Panc1 (cell line): ENCODE measurements around the gene MSANTD1. TPM values are rescaled to one million over a fixed set of nuclear protein-coding genes. Genes with fewer than 3 reads are reported as not detected.

Source experiments
- ATAC-seq: fragments of 200-7000 bp; cut with Tn5 transposase; 2 replicates; pipeline ENCODE4 v1.9.1; 2020; ENCODE audit warnings: mild to moderate bottlenecking, moderate library complexity
- BruUV-seq: library from RNA; stranded (reverse); fragments of 400-500 nt; replicated peaks from 2 replicates; lab custom pipeline; 2021; lab: Mats Ljungman, UMichigan
- CTCF ChIA-PET: fragments of 300-600 bp; sonication (Branson Sonifier 250); formaldehyde crosslinking; loops from one replicate; lab custom pipeline; 2022; ENCODE audit warnings: antibody characterized with exemption; lab: Charles Lee
- POLR2A ChIA-PET: fragments of 300-600 bp; sonication (Branson Sonifier 250); formaldehyde crosslinking; loops from one replicate; lab custom pipeline; 2022; ENCODE audit warnings: antibody characterized with exemption; lab: Charles Lee
- DNase-seq: peaks from one replicate; pipeline ENCODE4 v3.0.0-alpha.2; 2010; ENCODE audit warnings: low read depth, low spot score
- H3K27ac ChIP-seq: 2 replicates; pipeline ENCODE4 v1.5.1; 2011; ENCODE audit warnings: mild to moderate bottlenecking, low read length, inconsistent platforms
- H3K27me3 ChIP-seq: fragments of 200-500 bp; sonication (Bioruptor generic); 2 replicates; pipeline ENCODE4 v1.6.0; 2014; ENCODE audit warnings: low read length, inconsistent platforms; ENCODE audit not compliant: control insufficient read depth, insufficient read depth
- H3K36me3 ChIP-seq: fragments of 200-500 bp; sonication (Bioruptor generic); 2 replicates; pipeline ENCODE4 v1.5.1; 2014; ENCODE audit warnings: inconsistent platforms, mild to moderate bottlenecking, low read length, moderate library complexity; ENCODE audit not compliant: control insufficient read depth, insufficient read depth
- H3K4me1 ChIP-seq: 2 replicates; pipeline ENCODE4 v1.5.1; 2011; ENCODE audit warnings: inconsistent platforms, mild to moderate bottlenecking, low read length, moderate library complexity; ENCODE audit not compliant: control insufficient read depth, insufficient read depth
- H3K4me3 ChIP-seq, 2 experiments: 2 replicates each; pipeline ENCODE4 v1.5.1; 2011 to 2012; ENCODE audit warnings: low read depth in 2 of 2, low read length in 2 of 2, mild to moderate bottlenecking in 2 of 2, inconsistent platforms in 1 of 2, moderate library complexity in 1 of 2
- H3K9me3 ChIP-seq: fragments of 200-500 bp; sonication (Bioruptor generic); 2 replicates; pipeline ENCODE4 v1.5.1; 2014; ENCODE audit warnings: low read depth, mild to moderate bottlenecking, inconsistent platforms, low read length, moderate library complexity; ENCODE audit not compliant: control insufficient read depth, insufficient read depth
- CTCF ChIP-seq: fragments of 450-650 bp; IDR thresholded peaks from 2 replicates; pipeline ENCODE4 v1.5.1; 2017; ENCODE audit warnings: mild to moderate bottlenecking
- POLR2AphosphoS5 ChIP-seq: IDR thresholded peaks from 2 replicates; pipeline ENCODE4 v1.6.1; 2012; ENCODE audit warnings: mild to moderate bottlenecking, low read depth, low read length, moderate library complexity
- SIN3A ChIP-seq: IDR thresholded peaks from 2 replicates; pipeline ENCODE4 v1.6.1; 2012; ENCODE audit warnings: low read depth, mild to moderate bottlenecking, low read length, moderate library complexity, borderline replicate concordance; ENCODE audit not compliant: insufficient read depth
- TCF7L2 ChIP-seq: IDR thresholded peaks from 2 replicates; pipeline ENCODE4 v1.6.1; 2011; ENCODE audit warnings: mild to moderate bottlenecking, low read depth, low read length, inconsistent platforms
- in situ Hi-C: cut with HindIII; loops from 2 replicates; pipeline ENCODE4 v1.10.0; 2016; ENCODE audit warnings: low sequenced_read_pairs, low pct_unique_long_range_greater_than_20kb
- intact Hi-C: fragments of 100-400 bp; cut with micrococcal nuclease; formaldehyde crosslinking; loops from one replicate; pipeline ENCODE4 v1.10.0; 2022; ENCODE audit not compliant: unreplicated experiment
- total RNA-seq: library from RNA; stranded (reverse); gene quantifications from one replicate; pipeline ENCODE4 v1.2.1, GENCODE V29; 2021; ENCODE audit not compliant: unreplicated experiment
- TF ChIP-seq, protein P1 (sequence below), 2 experiments: IDR thresholded peaks; 2 replicates each; pipeline ENCODE4 v1.6.1; 2011 to 2012; ENCODE audit warnings: low read depth in 2 of 2, control low read depth in 1 of 2, low read length in 1 of 2, mild to moderate bottlenecking in 1 of 2, moderate library complexity in 1 of 2; ENCODE audit not compliant: insufficient read depth in 1 of 2

Gene MSANTD1
- total RNA-seq, 1 experiment from 2014 or later = 0.57 TPM

- TF ChIP-seq POLR2AphosphoS5 = no peak
- no peak for TF ChIP-seq CTCF
- no peak for TF ChIP-seq SIN3A
These were observed 39.2 kb upstream of the MSANTD1 start for GRCh38 chr4:3209551-3210325.

GRCh38 chr4:3210467-3210866, 38.5 kb upstream of the MSANTD1 start:
- H3K9me3 ChIP-seq = no peaks in the 10 kb centered on the region
- in situ Hi-C loops = no loop called here
- ChIA-PET CTCF (no interaction called here), POLR2A (no interaction called here)
- no peaks in the 10 kb centered on the region for H3K27me3 ChIP-seq
- no peaks in the 10 kb centered on the region; the same call in 1 of the 2 replicates for H3K36me3 ChIP-seq
- H3K4me1 ChIP-seq = no peaks in the 10 kb centered on the region
- DNase-seq (no peak), ATAC-seq (no peak)
- BruUV-seq = no TSS peak
- H3K4me3 ChIP-seq = no peak overlapping the region
- intact Hi-C loops = no loop called here
- no peak overlapping the region for H3K27ac ChIP-seq
- TF ChIP-seq CTCF (no peak), TCF7L2 (no peak), POLR2AphosphoS5 (no peak), SIN3A (no peak)
- TF ChIP-seq, protein P1, sequence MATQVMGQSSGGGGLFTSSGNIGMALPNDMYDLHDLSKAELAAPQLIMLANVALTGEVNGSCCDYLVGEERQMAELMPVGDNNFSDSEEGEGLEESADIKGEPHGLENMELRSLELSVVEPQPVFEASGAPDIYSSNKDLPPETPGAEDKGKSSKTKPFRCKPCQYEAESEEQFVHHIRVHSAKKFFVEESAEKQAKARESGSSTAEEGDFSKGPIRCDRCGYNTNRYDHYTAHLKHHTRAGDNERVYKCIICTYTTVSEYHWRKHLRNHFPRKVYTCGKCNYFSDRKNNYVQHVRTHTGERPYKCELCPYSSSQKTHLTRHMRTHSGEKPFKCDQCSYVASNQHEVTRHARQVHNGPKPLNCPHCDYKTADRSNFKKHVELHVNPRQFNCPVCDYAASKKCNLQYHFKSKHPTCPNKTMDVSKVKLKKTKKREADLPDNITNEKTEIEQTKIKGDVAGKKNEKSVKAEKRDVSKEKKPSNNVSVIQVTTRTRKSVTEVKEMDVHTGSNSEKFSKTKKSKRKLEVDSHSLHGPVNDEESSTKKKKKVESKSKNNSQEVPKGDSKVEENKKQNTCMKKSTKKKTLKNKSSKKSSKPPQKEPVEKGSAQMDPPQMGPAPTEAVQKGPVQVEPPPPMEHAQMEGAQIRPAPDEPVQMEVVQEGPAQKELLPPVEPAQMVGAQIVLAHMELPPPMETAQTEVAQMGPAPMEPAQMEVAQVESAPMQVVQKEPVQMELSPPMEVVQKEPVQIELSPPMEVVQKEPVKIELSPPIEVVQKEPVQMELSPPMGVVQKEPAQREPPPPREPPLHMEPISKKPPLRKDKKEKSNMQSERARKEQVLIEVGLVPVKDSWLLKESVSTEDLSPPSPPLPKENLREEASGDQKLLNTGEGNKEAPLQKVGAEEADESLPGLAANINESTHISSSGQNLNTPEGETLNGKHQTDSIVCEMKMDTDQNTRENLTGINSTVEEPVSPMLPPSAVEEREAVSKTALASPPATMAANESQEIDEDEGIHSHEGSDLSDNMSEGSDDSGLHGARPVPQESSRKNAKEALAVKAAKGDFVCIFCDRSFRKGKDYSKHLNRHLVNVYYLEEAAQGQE (IDR thresholded peaks at IDR 0.05; ENCODE audit: insufficient read depth in 1 of 2, low read depth in 2 of 2, low read length in 1 of 2) = no peak

More at GRCh38 chr4:3209551-3210325, 39.2 kb upstream of the MSANTD1 start:
- CTCF ChIA-PET = no interaction called here
- in situ Hi-C loops = no loop called here
- H3K27me3 ChIP-seq = no peaks in the 10 kb centered on the region
- BruUV-seq = no TSS peak
- no peaks in the 10 kb centered on the region; the same call in 1 of the 2 replicates for H3K36me3 ChIP-seq
- ATAC-seq = no peak
- H3K9me3 ChIP-seq = no peaks in the 10 kb centered on the region
- no peak for DNase-seq
- H3K4me3 ChIP-seq = no peak overlapping the region
- POLR2A ChIA-PET = no interaction called here
- no peaks in the 10 kb centered on the region for H3K4me1 ChIP-seq
- no peak overlapping the region for H3K27ac ChIP-seq
- intact Hi-C loops = loop anchor here (5.0 kb wide), 1 partner anchor 233 kb away; the partner anchor contains the start of gene HGFAC
